ENCODE measurements around the gene LMO1.

GRCh38 chr11:8263109-8263768 lies 439 bp downstream of the LMO1 start:
- TF ChIP-seq CTCF (IDR thresholded peaks at IDR 0.05; ENCODE audit: low read depth, low read length, poor library complexity, severe bottlenecking) = no peak
- TF ChIP-seq EZH2phosphoT487 (IDR thresholded peaks at IDR 0.05; ENCODE audit: borderline replicate concordance, low read length) = no peak
